K562 (cell line): Measurements from ENCODE around the gene MFSD12. TPM values are rescaled to one million over a fixed set of nuclear protein-coding genes. Genes with fewer than 3 reads are reported as not detected.

ENCODE experiments used
- ARID1B ChIP-seq: fragments of 450-650 bp; IDR thresholded peaks from 2 replicates; pipeline ENCODE4 v1.6.1; 2016; ENCODE audit warnings: antibody characterized with exemption, mild to moderate bottlenecking, inconsistent platforms
- CC2D1A ChIP-seq: fragments of 450-650 bp; IDR thresholded peaks from 2 replicates; pipeline ENCODE4 v1.6.1; 2017; ENCODE audit warnings: mild to moderate bottlenecking
- FOXA1 ChIP-seq: fragments of 450-650 bp; IDR thresholded peaks from 2 replicates; pipeline ENCODE4 v1.6.1; 2016; ENCODE audit warnings: mild to moderate bottlenecking, borderline replicate concordance
- HNRNPLL ChIP-seq: fragments of 200-400 bp; formaldehyde crosslinking; IDR thresholded peaks from 2 replicates; pipeline ENCODE4 v1.6.1; 2017; ENCODE audit warnings: low read length, low read depth, mild to moderate bottlenecking; ENCODE audit not compliant: poor library complexity, severe bottlenecking
- KDM2B ChIP-seq: fragments of 250-450 bp; sonication (Bioruptor Pico); IDR thresholded peaks from 2 replicates; pipeline ENCODE4 v1.8.0; 2021; ENCODE audit warnings: mild to moderate bottlenecking, moderate library complexity
- L3MBTL2 ChIP-seq: fragments of 450-650 bp; IDR thresholded peaks from 2 replicates; pipeline ENCODE4 v1.6.1; 2016; ENCODE audit warnings: mild to moderate bottlenecking, moderate library complexity
- NR4A1 ChIP-seq, 2 experiments: fragments of 250-450 bp in 1 of 2; fragments of 450-650 bp in 1 of 2; sonication (Bioruptor Pico) in 1 of 2; IDR thresholded peaks; 2 replicates each; pipeline versions ENCODE4 v1.4.0 to v1.6.1; 2016 to 2020; ENCODE audit warnings: mild to moderate bottlenecking in 2 of 2, missing compliant biosample characterization in 1 of 2, missing genetic modification characterization in 1 of 2, moderate library complexity in 1 of 2
- NUFIP1 ChIP-seq: fragments of 450-650 bp; IDR thresholded peaks from 2 replicates; pipeline ENCODE4 v1.6.1; 2018; ENCODE audit not compliant: partially characterized antibody
- POLR2B ChIP-seq: fragments of 450-650 bp; IDR thresholded peaks from 2 replicates; pipeline ENCODE4 v1.6.1; 2018; ENCODE audit warnings: low read depth; ENCODE audit not compliant: partially characterized antibody
- PRMT5 ChIP-seq: sonication (generic); formaldehyde crosslinking; IDR thresholded peaks from 2 replicates; pipeline ENCODE4 v1.5.0; 2020; ENCODE audit warnings: missing genetic modification reagents
- SAFB ChIP-seq: fragments of 200-400 bp; formaldehyde crosslinking; IDR thresholded peaks from 2 replicates; pipeline ENCODE4 v1.6.1; 2017; ENCODE audit warnings: low read depth, low read length, borderline replicate concordance
- SMC3 ChIP-seq: conservative IDR thresholded peaks from 2 replicates; pipeline ENCODE4 v1.6.1; 2011; ENCODE audit warnings: low read depth, low read length, improper control_type of control experiment; ENCODE audit not compliant: insufficient read depth
- TEAD1 ChIP-seq, 2 experiments: fragments of 450-650 bp in 1 of 2; sonication (generic) in 1 of 2; formaldehyde crosslinking; IDR thresholded peaks; 2 replicates each; pipeline versions ENCODE4 v1.4.0 to v1.8.0; 2020 to 2022; ENCODE audit warnings: mild to moderate bottlenecking in 2 of 2, missing genetic modification reagents in 1 of 2
- TFAM ChIP-seq: fragments of 250-450 bp; sonication (Bioruptor Pico); conservative IDR thresholded peaks from 2 replicates; pipeline ENCODE4 v1.5.0; 2021; ENCODE audit warnings: mild to moderate bottlenecking, moderate library complexity
- ZNF282 ChIP-seq: sonication (generic); formaldehyde crosslinking; IDR thresholded peaks from 2 replicates; pipeline ENCODE4 v1.8.1; 2023; ENCODE audit warnings: missing genetic modification reagents
- ZNF589 ChIP-seq: fragments of 200-800 bp; sonication (Bioruptor generic); IDR thresholded peaks from 2 replicates; pipeline ENCODE4 v1.6.1; 2016; ENCODE audit warnings: low read depth, missing genetic modification characterization, missing compliant biosample characterization
- ZNF76 ChIP-seq: fragments of 250-450 bp; sonication (Bioruptor Pico); IDR thresholded peaks from 2 replicates; pipeline ENCODE4 v1.4.0; 2020; ENCODE audit warnings: mild to moderate bottlenecking, moderate library complexity, borderline replicate concordance
- polyA plus RNA-seq, 8 experiments: library from polyadenylated mRNA; depleted of rRNA in 4 of 8; stranded (reverse) in 5 of 8; unstranded in 3 of 8; fragments of >200 nt; fragmentation: Nextera tagmentation in 2 of 8; fragmentation: Illumina TruSeq in 1 of 8; extraction: Ambion mirVana in 2 of 8; extraction: Trizol in 1 of 8; gene quantifications; 2 replicates each; pipeline versions ENCODE4 v1.2.1 to v1.2.3, GENCODE V29; 2011 to 2014; ENCODE audit warnings: inconsistent platforms in 1 of 8, missing spikeins in 1 of 8
- total RNA-seq, 7 experiments: library from RNA; depleted of rRNA in 6 of 7; stranded (reverse); fragments of >200 nt in 6 of 7; fragmentation: Illumina TruSeq in 2 of 7; extraction: Trizol in 2 of 7; gene quantifications; 2 replicates each; pipeline versions ENCODE4 v1.2.1 to v1.2.3, GENCODE V29; 2011 to 2021; ENCODE audit warnings: low replicate concordance in 1 of 7
- TF ChIP-seq, protein P1 (sequence below): sonication (generic); formaldehyde crosslinking; IDR thresholded peaks from 2 replicates; pipeline ENCODE4 v1.8.1; 2023; ENCODE audit warnings: mild to moderate bottlenecking, missing genetic modification reagents
- TF ChIP-seq, protein P2 (sequence below): fragments of 450-650 bp; IDR thresholded peaks from 2 replicates; pipeline ENCODE4 v1.6.1; 2016
- TF ChIP-seq, protein P3 (sequence below): sonication (generic); formaldehyde crosslinking; IDR thresholded peaks from 2 replicates; pipeline ENCODE4 v1.8.0; 2022; ENCODE audit warnings: missing genetic modification reagents, mild to moderate bottlenecking, borderline replicate concordance
- TF ChIP-seq, protein P4 (sequence below): IDR thresholded peaks from 3 replicates; pipeline ENCODE4 v1.6.1; 2011; ENCODE audit warnings: borderline replicate concordance, mild to moderate bottlenecking; ENCODE audit not compliant: insufficient read length, insufficient read depth
- TF ChIP-seq, protein P5 (sequence below): IDR thresholded peaks from 2 replicates; pipeline ENCODE4 v1.6.1; 2011; ENCODE audit not compliant: insufficient read length; ENCODE audit errors: extremely low read depth
- TF ChIP-seq, protein P6 (sequence below): fragments of 250-450 bp; sonication (Bioruptor Pico); IDR thresholded peaks from 2 replicates; pipeline ENCODE4 v1.8.0; 2021; ENCODE audit warnings: moderate library complexity, mild to moderate bottlenecking, inconsistent platforms

The MFSD12 gene
- total and polyA plus RNA-seq, 9 of the 15 experiments (the other 6 are each of a cell fraction or from before 2014, with no cell fraction given), result 0.69 to 112 (median 31.8) TPM

DNA sequence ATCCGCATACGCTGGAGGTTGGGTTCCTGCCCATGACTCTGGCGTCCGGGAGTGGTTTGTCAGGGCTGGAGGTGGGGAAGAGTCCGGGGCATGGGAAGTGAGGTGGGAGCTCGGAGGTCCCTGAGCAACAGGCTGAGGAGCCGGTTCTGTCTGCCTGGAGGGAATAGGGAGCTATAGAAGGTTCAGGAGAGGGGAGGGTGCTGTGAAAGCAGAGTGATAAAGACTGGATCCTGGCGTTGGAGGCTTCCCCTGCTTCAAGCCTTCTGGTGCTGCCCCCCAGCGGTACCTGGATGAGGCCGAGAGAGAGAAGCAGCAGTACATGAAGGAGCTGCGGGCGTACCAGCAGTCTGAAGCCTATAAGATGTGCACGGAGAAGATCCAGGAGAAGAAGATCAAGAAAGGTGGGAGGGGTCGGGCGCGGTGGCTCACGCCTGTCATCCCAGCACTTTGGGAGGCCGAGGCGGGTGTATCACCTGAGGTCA is 17.9 kb upstream of the MFSD12 start (continued):
- TF ChIP-seq, protein P1, sequence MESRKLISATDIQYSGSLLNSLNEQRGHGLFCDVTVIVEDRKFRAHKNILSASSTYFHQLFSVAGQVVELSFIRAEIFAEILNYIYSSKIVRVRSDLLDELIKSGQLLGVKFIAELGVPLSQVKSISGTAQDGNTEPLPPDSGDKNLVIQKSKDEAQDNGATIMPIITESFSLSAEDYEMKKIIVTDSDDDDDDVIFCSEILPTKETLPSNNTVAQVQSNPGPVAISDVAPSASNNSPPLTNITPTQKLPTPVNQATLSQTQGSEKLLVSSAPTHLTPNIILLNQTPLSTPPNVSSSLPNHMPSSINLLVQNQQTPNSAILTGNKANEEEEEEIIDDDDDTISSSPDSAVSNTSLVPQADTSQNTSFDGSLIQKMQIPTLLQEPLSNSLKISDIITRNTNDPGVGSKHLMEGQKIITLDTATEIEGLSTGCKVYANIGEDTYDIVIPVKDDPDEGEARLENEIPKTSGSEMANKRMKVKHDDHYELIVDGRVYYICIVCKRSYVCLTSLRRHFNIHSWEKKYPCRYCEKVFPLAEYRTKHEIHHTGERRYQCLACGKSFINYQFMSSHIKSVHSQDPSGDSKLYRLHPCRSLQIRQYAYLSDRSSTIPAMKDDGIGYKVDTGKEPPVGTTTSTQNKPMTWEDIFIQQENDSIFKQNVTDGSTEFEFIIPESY (CRISPR knock-in tag), result 0 out of 2 replicates have a peak, but pooled peaks have one; percentile 25
- TF ChIP-seq FOXA1 (no peak), ARID1B (0 out of 2 replicates have a peak, but pooled peaks have one; percentile 9), PRMT5 (CRISPR knock-in tag) (no peak), NR4A1 (CRISPR knock-in tag; IDR thresholded peaks at IDR 0.05) (no peak), NR4A1 (tag; IDR thresholded peaks at IDR 0.05) (no peak), L3MBTL2 (no peak), TEAD1 (CRISPR knock-in tag; IDR thresholded peaks at IDR 0.05) (no peak), HNRNPLL (no peak), TFAM (CRISPR knock-in tag) (no peak), SAFB (no peak), KDM2B (CRISPR knock-in tag) (no peak), ZNF282 (CRISPR knock-in tag) (no peak), SMC3 (0 out of 2 replicates have a peak, but pooled peaks have one; percentile 28), ZNF589 (CRISPR knock-in tag) (no peak), ZNF76 (CRISPR knock-in tag) (no peak), CC2D1A (no peak), NUFIP1 (no peak), POLR2B (no peak)
- TF ChIP-seq, protein P2, sequence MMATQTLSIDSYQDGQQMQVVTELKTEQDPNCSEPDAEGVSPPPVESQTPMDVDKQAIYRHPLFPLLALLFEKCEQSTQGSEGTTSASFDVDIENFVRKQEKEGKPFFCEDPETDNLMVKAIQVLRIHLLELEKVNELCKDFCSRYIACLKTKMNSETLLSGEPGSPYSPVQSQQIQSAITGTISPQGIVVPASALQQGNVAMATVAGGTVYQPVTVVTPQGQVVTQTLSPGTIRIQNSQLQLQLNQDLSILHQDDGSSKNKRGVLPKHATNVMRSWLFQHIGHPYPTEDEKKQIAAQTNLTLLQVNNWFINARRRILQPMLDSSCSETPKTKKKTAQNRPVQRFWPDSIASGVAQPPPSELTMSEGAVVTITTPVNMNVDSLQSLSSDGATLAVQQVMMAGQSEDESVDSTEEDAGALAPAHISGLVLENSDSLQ, result no peak
- TF ChIP-seq, protein P3, sequence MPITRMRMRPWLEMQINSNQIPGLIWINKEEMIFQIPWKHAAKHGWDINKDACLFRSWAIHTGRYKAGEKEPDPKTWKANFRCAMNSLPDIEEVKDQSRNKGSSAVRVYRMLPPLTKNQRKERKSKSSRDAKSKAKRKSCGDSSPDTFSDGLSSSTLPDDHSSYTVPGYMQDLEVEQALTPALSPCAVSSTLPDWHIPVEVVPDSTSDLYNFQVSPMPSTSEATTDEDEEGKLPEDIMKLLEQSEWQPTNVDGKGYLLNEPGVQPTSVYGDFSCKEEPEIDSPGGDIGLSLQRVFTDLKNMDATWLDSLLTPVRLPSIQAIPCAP (CRISPR knock-in tag), result no peak
- TF ChIP-seq, protein P4, sequence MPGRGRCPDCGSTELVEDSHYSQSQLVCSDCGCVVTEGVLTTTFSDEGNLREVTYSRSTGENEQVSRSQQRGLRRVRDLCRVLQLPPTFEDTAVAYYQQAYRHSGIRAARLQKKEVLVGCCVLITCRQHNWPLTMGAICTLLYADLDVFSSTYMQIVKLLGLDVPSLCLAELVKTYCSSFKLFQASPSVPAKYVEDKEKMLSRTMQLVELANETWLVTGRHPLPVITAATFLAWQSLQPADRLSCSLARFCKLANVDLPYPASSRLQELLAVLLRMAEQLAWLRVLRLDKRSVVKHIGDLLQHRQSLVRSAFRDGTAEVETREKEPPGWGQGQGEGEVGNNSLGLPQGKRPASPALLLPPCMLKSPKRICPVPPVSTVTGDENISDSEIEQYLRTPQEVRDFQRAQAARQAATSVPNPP, result no peak
- TF ChIP-seq, protein P5, sequence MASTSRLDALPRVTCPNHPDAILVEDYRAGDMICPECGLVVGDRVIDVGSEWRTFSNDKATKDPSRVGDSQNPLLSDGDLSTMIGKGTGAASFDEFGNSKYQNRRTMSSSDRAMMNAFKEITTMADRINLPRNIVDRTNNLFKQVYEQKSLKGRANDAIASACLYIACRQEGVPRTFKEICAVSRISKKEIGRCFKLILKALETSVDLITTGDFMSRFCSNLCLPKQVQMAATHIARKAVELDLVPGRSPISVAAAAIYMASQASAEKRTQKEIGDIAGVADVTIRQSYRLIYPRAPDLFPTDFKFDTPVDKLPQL, result no peak
- TF ChIP-seq, protein P6, sequence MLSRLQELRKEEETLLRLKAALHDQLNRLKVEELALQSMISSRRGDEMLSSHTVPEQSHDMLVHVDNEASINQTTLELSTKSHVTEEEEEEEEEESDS (CRISPR knock-in tag), result no peak
